Pancreas (tissue), 10 donors: ENCODE data around the gene MRNIP. TPM values are rescaled to one million over a fixed set of nuclear protein-coding genes. Genes with fewer than 3 reads are reported as not detected.

Experiments
- ATAC-seq, 4 donors: fragments of 200-7000 bp; cut with Tn5 transposase; one replicate each; pipeline versions ENCODE4 v1.8.0 to v1.9.1; 2020; ENCODE audit warnings: mild to moderate bottlenecking in 4 of 4, moderate library complexity in 4 of 4
- DNase-seq, 6 donors: peaks; one replicate each; pipeline ENCODE4 v3.0.0-alpha.2; 2020
- FAIRE-seq: peaks from 2 replicates; lab custom pipeline; 2012; peaks lifted over from hg19 to GRCh38; lab: Jason Lieb, UNC
- H3K27ac ChIP-seq, 4 donors: fragments of 200-600 bp; sonication (generic); 1 replicate in 3 of 4; 2 replicates in 1 of 4; pipeline versions ENCODE4 v1.5.0 to v1.8.0; 2020
- H3K27me3 ChIP-seq, 4 donors: fragments of 200-600 bp; one replicate each; pipeline ENCODE4 v1.8.0; 2021
- H3K36me3 ChIP-seq, 3 donors: fragments of 200-600 bp; sonication (generic) in 1 of 3; one replicate each; pipeline versions ENCODE4 v1.5.0 to v1.8.0; 2020 to 2021
- H3K4me1 ChIP-seq, 3 donors: fragments of 200-600 bp; one replicate each; pipeline ENCODE4 v1.8.0; 2021
- H3K4me3 ChIP-seq, 4 donors: fragments of 200-600 bp; sonication (generic) in 2 of 4; one replicate each; pipeline versions ENCODE4 v1.5.0 to v1.8.0; 2020 to 2021
- H3K9me3 ChIP-seq, 4 donors: fragments of 200-600 bp; one replicate each; pipeline ENCODE4 v1.8.0; 2021
- WGBS, 2 donors: extraction: QIAGEN DNeasy Blood & Tissue Kit; methylation state at CpG; one replicate each; pipeline ENCODE4 v1.1.7; 2013; 5-methylcytosine and 5-hydroxymethylcytosine counted together
- intact Hi-C, 3 donors: fragments of 100-400 bp; cut with DNase I; formaldehyde crosslinking; loops; one replicate each; pipeline versions ENCODE4 v1.11.1 to v1.14.2; 2022
- polyA plus RNA-seq, 2 donors: library from polyadenylated mRNA; stranded (reverse); fragments of 200-250 nt; gene quantifications; one replicate each; pipeline ENCODE4 v1.2.3, GENCODE V29; 2013
- total RNA-seq, 6 donors: library from RNA; stranded (reverse); fragmentation: NEBNext Ultra II Directional in 4 of 6; extraction: Animal tissue kit (Norgen Biotek cat#: 25700) in 4 of 6; gene quantifications; one replicate each; pipeline versions ENCODE4 v1.2.1 to v1.2.4, GENCODE V29; 2021 to 2023
- TF ChIP-seq, protein P1 (sequence below), 4 donors: fragments of 200-600 bp; sonication (generic) in 3 of 4; IDR thresholded peaks; one replicate each; pipeline versions ENCODE4 v1.5.0 to v1.8.0; 2021; ENCODE audit warnings: antibody characterized with exemption in 4 of 4
- donor health status: healthy with polysubstance abuse.
- donor health status: DM: no; HTN: no; CAD: no; lungs with moderate emphysema.
- donor health status: DM: no; HTN: no; CAD: no.
- donor health status: control.
- donor health status: control.
- donor health status: Bipolar disorder and iron deficiency.
- donor health status: DM: yes; HTN: yes; CAD: no.
- donor health status: DM: no; HTN: no; CAD: no.
- donor health status: DM: no; HTN: no; CAD: no.
- donor health status: DM: yes; HTN: yes; CAD: no.

MRNIP gene
- total and polyA plus RNA-seq, 8 donors: 8.6 to 53.1 (median 16.9) TPM

DNA sequence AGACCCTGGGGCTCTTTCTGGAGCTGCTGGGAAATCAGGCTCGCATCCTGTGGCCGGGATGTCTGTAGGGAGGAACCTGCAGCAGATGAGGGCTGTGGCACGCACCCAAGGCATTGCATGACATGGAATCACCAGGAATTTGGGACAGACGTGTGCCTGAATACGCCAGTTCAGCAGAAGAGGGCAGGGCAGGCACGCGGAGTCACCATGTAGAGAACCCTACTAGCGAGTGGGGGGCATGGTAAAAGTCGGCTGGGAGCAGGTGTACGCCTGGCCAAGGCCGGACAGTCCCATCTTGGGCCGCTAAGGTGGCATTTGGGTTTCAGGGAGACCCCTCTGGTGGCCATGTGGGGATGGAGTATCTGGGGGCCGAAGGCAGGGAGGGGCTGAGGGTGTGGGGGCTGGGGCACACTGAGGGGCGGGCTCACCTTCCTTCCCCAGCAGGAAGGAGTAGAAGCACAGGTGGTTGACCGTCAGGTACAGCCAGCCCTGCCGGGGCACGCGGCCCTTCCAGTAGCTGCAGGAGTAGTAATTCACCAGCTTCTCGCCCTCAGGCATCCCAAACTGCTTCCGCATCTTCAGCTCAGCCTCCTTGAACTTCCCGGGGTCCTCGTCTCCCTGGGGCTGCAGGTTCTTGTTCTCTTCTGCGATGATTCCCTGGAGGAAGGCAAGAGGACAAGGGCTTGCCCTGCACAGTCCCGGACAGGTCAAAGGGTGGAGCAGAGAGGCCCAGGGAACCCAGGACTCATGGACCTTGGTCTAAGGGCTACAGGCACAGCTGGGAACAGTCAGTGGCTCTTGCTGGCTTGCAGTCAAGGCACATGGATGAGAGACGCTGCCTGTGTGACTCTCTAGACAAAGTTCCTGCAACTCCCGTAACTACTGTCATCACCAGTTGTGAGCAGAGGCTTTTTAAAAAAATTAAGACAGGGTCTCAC lies 35.6 kb upstream of the MRNIP start:
- H3K36me3 ChIP-seq: peaks cover 0 to 74% (median 44%) of the 10 kb centered on the region in 3 donors
- H3K4me1 ChIP-seq: no peaks in the 10 kb centered on the region
- WGBS, 2 donors: 93 to 97% methylated on average over 26 of the region's 26 CpGs
- no peak overlapping the region for H3K27ac ChIP-seq
- DNase-seq (no peak), FAIRE-seq (no peak), ATAC-seq (no peak)
- no peaks in the 10 kb centered on the region for H3K9me3 ChIP-seq
- TF ChIP-seq, protein P1, sequence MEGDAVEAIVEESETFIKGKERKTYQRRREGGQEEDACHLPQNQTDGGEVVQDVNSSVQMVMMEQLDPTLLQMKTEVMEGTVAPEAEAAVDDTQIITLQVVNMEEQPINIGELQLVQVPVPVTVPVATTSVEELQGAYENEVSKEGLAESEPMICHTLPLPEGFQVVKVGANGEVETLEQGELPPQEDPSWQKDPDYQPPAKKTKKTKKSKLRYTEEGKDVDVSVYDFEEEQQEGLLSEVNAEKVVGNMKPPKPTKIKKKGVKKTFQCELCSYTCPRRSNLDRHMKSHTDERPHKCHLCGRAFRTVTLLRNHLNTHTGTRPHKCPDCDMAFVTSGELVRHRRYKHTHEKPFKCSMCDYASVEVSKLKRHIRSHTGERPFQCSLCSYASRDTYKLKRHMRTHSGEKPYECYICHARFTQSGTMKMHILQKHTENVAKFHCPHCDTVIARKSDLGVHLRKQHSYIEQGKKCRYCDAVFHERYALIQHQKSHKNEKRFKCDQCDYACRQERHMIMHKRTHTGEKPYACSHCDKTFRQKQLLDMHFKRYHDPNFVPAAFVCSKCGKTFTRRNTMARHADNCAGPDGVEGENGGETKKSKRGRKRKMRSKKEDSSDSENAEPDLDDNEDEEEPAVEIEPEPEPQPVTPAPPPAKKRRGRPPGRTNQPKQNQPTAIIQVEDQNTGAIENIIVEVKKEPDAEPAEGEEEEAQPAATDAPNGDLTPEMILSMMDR (IDR thresholded peaks at IDR 0.05): no peak
- no peak overlapping the region for H3K4me3 ChIP-seq
- intact Hi-C loops: no loop called here
- no peaks in the 10 kb centered on the region for H3K27me3 ChIP-seq

DNA sequence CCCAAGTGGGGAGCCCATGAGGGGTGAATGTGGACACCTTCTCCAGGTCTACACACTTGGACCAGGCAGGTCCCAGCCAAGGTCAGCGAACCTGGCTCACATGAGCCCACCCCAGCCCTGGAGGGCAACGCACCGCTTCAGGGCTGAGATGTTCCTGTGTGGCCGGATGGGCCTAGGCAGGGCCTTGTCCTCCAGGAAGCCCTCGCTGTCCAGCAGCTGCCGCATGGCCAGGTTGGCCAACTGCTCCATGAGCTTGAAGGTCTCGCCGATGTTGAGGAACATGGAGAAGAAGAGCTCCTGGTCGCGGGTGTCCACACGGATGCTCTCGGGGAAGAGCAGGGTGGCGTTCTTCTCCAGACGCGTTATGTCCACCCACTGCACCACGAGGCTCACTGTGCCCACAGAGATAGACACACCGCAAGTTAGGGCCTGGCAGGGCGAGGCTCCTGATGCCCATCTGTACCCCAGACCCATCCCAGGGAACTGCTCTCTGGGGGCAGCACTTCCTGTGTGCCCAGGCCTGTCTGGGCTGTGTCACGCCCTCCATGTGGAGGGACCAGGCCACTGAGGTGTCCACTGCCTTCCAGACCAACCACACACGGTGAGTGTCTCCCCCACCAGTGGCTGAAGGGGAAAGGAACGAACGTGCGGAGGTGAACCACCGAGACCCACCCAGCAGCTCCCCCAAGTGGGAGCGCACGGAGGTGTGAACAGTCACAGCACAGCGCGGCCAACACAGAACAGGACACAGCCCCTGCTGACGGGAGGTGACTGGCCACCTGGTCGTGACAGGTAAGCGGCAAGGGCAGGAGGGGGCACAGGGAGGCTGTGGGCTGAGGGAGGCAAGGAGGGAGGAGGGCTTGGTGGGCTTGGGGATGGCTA lies 34.7 kb upstream of the MRNIP start:
- Histone ChIP-seq H3K27ac (no peak overlapping the region), H3K4me3 (no peak overlapping the region), H3K9me3 (no peaks in the 10 kb centered on the region), H3K4me1 (no peaks in the 10 kb centered on the region), H3K27me3 (no peaks in the 10 kb centered on the region), H3K36me3 (peaks cover 0 to 67% (median 36%) of the 10 kb centered on the region in 3 donors)
- DNase-seq: peak in 1 of 6 donors; percentile 67
- TF ChIP-seq, protein P1 (IDR thresholded peaks at IDR 0.05): no peak
- no peak for ATAC-seq
- FAIRE-seq: no peak
- WGBS, 2 donors: 94 to 95% methylated on average over 31 of the region's 31 CpGs
- intact Hi-C loops: no loop called here

DNA sequence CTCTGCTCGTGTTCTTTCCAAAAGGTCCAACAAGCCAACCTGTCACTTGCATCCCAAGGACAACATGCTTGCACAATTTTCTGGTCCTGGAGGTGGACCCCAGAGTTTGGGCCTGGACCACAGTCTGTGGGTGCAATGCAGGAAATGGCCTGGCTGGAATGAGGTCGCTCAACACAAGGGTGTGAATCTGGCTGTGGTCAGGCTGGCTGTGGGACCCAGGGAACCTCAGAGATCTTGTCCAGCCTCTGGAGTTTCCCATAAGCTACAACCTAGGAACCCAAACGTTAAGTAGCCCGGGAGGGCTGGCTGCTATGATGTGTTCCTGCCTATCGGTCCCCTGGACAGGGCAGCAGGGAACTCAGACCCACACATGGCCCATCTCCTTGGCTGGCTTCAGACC lies 33.6 kb upstream of the MRNIP start:
- H3K36me3 ChIP-seq: peaks cover 0 to 64% (median 35%) of the 10 kb centered on the region in 3 donors
- intact Hi-C loops: no loop called here
- TF ChIP-seq, protein P1 (IDR thresholded peaks at IDR 0.05): no peak
- DNase-seq: no peak
- no peak overlapping the region for H3K27ac ChIP-seq
- 84 to 85% methylated on average over 5 of the region's 5 CpGs for WGBS, 2 donors
- no peaks in the 10 kb centered on the region for H3K9me3 ChIP-seq
- H3K4me1 ChIP-seq: no peaks in the 10 kb centered on the region
- no peaks in the 10 kb centered on the region for H3K27me3 ChIP-seq
- ATAC-seq: no peak
- no peak for FAIRE-seq
- no peak overlapping the region for H3K4me3 ChIP-seq

DNA sequence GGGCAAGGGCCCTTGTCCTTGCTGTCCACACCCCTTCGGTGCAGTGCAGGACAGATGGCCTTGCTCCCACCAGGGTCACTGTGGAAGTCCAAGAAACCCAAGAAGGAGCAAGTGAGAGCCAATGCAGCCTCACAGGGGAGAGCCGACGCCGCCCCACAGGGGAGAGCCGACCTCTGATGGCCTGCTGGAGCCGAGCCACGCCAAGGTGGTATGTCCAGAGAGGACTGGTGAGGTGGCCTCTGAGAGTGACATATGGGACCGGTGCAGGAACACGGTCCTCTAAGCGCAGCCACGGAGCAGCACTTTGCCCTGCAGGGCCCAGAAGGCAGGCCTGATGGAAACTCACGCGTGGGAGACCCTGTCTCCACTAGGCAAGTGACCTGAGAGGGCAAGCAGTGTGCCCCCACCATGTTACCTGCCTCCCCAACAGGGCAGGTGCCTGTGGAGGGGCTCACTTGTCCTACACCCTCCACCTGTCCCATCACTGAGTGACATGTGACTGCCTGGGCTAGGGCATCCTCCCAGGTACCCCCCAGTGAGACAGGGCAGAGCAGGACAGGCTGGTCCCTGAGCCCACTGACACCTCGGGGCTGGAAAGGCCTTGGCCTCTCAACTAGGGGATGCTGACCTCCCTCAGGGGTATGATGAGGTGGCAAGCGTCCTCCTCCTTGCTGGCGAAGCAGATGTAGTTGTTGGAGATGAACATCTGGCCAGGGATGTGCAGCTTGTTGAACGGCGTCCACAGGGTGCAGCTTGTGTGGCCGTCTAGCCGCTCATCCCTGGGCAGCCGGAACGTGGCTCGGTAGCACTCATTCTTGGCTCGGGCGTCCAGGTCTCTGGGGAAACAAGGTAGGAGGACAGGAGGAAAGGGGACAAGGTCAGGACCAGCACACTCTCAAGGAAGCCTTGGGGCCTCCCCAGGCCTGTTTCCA lies 32.4 kb upstream of the MRNIP start:
- TF ChIP-seq, protein P1 (IDR thresholded peaks at IDR 0.05): no peak
- Histone ChIP-seq H3K4me3 (no peak overlapping the region), H3K27ac (no peak overlapping the region), H3K9me3 (no peaks in the 10 kb centered on the region), H3K36me3 (peaks cover 0 to 70% (median 35%) of the 10 kb centered on the region in 3 donors), H3K27me3 (no peaks in the 10 kb centered on the region), H3K4me1 (no peaks in the 10 kb centered on the region)
- no peak for FAIRE-seq
- WGBS, 2 donors: 92 to 95% methylated on average over 25 of the region's 25 CpGs
- ATAC-seq: no peak
- no peak for DNase-seq
- intact Hi-C loops: no loop called here
